Activated CD4-positive, alpha-beta T cell treated with anti-CD3 and anti-CD28 coated beads, Interleukin-2, amount 10 ng/mL, durations not matched to agents 7 days and 5 days (primary cell): ENCODE data around the gene NRIP3. TPM values are rescaled to one million over a fixed set of nuclear protein-coding genes. Genes with fewer than 3 reads are reported as not detected.

Source experiments
- CTCF ChIA-PET: fragments of 350-600 bp; sonication (Branson Sonifier 250); formaldehyde crosslinking; loops from one replicate; lab custom pipeline; 2021; ENCODE audit warnings: antibody characterized with exemption; lab: Charles Lee
- POLR2A ChIA-PET: fragments of 350-600 bp; sonication (Branson Sonifier 250); formaldehyde crosslinking; loops from one replicate; lab custom pipeline; 2021; ENCODE audit warnings: antibody characterized with exemption; lab: Charles Lee
- DNase-seq: peaks from one replicate; pipeline ENCODE4 v3.0.0-alpha.2; 2020
- H3K27ac Mint-ChIP-seq: one replicate; pipeline ENCODE4 v1.8.0; 2021; ENCODE audit warnings: mild to moderate bottlenecking, moderate library complexity, mixed read lengths
- H3K27me3 Mint-ChIP-seq: one replicate; pipeline ENCODE4 v1.8.0; 2021; ENCODE audit warnings: mixed read lengths
- H3K36me3 Mint-ChIP-seq: one replicate; pipeline ENCODE4 v1.8.0; 2021; ENCODE audit warnings: low read depth, mixed read lengths
- H3K4me1 Mint-ChIP-seq: one replicate; pipeline ENCODE4 v1.8.0; 2021; ENCODE audit warnings: mixed read lengths
- H3K4me3 Mint-ChIP-seq: one replicate; pipeline ENCODE4 v1.8.0; 2021; ENCODE audit warnings: mild to moderate bottlenecking, moderate library complexity, mixed read lengths
- H3K9me3 Mint-ChIP-seq: one replicate; pipeline ENCODE4 v1.8.0; 2021; ENCODE audit warnings: mixed read lengths
- total RNA-seq, 2 experiments: library from RNA; stranded (reverse); gene quantifications; one replicate each; pipeline ENCODE4 v1.2.3, GENCODE V29; 2021

Gene NRIP3
- under 1 TPM; 0.62 to 0.75 TPM for total RNA-seq

- H3K27ac Mint-ChIP-seq, result no peak within 1 kb of the TSS
- POLR2A ChIA-PET, result no interaction called here
These were observed at the start of gene NRIP3 for GRCh38 chr11:9003573-9004182. Gene NRIP3, minus strand, starts transcription at chr11:9004001. Its CDS starts 66 bp downstream, at chr11:9003935.

GRCh38 chr11:9052316-9052715 lies 48.5 kb upstream of the NRIP3 start:
- Mint-ChIP-seq H3K9me3 (no peaks in the 10 kb centered on the region), H3K27me3 (no peaks in the 10 kb centered on the region), H3K4me3 (no peak overlapping the region), H3K27ac (no peak overlapping the region), H3K4me1 (no peaks in the 10 kb centered on the region), H3K36me3 (no peaks in the 10 kb centered on the region)
- CTCF ChIA-PET, result interaction anchor here (1.3 kb wide), 1 partner anchor 10 kb away, joined by 4 read pairs; no protein-coding TSS in a partner anchor
- POLR2A ChIA-PET, result no interaction called here
- no peak for DNase-seq

More at GRCh38 chr11:9003573-9004182, at the start of gene NRIP3:
- Mint-ChIP-seq H3K9me3 (no peaks in the 10 kb centered on the region), H3K4me1 (peaks cover 22% of the 10 kb centered on the region), H3K4me3 (peak within 1 kb of the TSS; percentile 69), H3K36me3 (no peaks in the 10 kb centered on the region), H3K27me3 (peaks cover 62% of the 10 kb centered on the region)
- CTCF ChIA-PET, result interaction anchor here (0.5 to 1.3 kb wide), 5 partner anchors 11 to 494 kb away, joined by 3 to 5 read pairs (median 3); no protein-coding TSS in a partner anchor
- DNase-seq, result peak; percentile 78

DNA sequence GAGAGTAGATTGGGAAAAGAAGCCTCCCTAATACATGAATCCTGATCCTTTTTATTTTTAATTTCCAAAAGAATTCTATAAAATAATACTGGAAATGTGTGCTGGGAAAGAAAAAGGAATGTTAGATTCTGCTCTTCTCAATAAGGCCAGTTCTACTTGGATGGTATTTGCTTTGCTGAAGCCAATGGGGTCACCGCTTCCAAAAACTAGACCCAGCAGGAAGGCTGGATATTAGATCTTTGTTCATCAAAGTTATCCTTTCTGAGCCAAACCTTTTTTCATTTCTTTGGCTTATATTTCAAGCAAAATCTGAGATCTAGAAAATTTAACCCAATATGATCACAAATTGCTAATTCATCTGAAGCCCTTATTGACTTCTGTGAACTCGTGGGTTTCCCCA lies 46.2 kb upstream of the NRIP3 start:
- Mint-ChIP-seq H3K36me3 (no peaks in the 10 kb centered on the region), H3K4me3 (no peak overlapping the region), H3K27ac (no peak overlapping the region), H3K27me3 (no peaks in the 10 kb centered on the region), H3K9me3 (no peaks in the 10 kb centered on the region), H3K4me1 (no peaks in the 10 kb centered on the region)
- DNase-seq, result no peak
- ChIA-PET POLR2A (no interaction called here), CTCF (interaction anchor here (0.9 to 1.7 kb wide), 3 partner anchors 9 to 96 kb away, joined by 3 to 5 read pairs (median 4); no protein-coding TSS in a partner anchor)

DNA sequence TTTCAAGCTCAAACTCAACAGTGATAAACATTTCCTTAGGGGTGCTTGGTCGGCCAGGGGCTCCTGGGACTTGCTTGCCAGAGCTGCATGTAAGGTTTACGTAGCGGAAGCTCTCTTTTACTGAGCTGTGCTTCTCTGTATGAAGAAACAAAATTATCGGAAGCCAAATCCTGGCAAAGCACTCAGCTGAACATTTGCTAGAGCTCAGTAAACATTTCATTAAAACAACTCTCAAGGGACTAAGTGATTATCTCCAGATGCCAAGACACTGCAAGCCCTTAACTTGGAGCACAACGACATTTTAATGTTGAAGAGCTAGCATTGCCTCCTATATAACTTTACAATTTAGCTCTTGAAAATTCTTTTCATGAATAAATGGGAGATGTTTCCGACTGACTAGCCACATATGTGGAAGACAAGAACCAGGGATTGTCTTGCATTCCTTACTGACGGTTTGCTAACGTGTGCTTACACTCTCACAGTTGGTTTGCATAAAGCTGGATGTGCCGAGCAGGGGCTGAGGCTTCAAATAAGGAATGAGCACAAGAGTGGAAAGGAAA lies 44.2 kb upstream of the NRIP3 start:
- Mint-ChIP-seq H3K4me1 (no peaks in the 10 kb centered on the region), H3K4me3 (no peak overlapping the region), H3K27me3 (peaks cover 3% of the 10 kb centered on the region), H3K27ac (no peak overlapping the region), H3K36me3 (no peaks in the 10 kb centered on the region), H3K9me3 (no peaks in the 10 kb centered on the region)
- no peak for DNase-seq
- CTCF ChIA-PET, result interaction anchor here (0.6 to 1.5 kb wide), 4 partner anchors 8 to 227 kb away, joined by 3 to 4 read pairs (median 4); no protein-coding TSS in a partner anchor
- POLR2A ChIA-PET, result no interaction called here

DNA sequence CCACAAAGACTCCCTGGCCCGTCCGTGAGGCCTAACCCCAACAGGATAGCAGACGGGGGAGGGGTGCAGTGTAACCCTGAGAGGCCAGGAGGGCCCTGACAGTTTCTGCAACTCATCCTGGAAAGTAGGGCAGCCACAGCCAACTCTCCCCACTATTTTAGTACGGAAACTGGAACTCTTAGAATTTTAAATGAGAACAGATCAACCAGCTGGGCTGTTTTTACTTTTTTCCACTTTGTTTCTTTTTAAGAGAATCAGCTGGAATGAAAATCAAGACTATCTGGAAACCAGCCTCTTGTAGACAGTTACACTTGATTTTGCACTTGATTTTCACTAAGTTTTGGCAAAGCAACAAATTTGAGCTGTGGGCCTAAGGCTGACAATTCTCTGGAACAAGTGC lies 42.7 kb upstream of the NRIP3 start:
- Mint-ChIP-seq H3K9me3 (no peaks in the 10 kb centered on the region), H3K4me3 (no peak overlapping the region), H3K4me1 (no peaks in the 10 kb centered on the region), H3K27me3 (peaks cover 3% of the 10 kb centered on the region), H3K27ac (no peak overlapping the region), H3K36me3 (no peaks in the 10 kb centered on the region)
- DNase-seq, result no peak
- ChIA-PET POLR2A (no interaction called here), CTCF (interaction anchor here (0.7 to 0.9 kb wide), 2 partner anchors 9 to 470 kb away, joined by 3 to 4 read pairs; no protein-coding TSS in a partner anchor)

DNA sequence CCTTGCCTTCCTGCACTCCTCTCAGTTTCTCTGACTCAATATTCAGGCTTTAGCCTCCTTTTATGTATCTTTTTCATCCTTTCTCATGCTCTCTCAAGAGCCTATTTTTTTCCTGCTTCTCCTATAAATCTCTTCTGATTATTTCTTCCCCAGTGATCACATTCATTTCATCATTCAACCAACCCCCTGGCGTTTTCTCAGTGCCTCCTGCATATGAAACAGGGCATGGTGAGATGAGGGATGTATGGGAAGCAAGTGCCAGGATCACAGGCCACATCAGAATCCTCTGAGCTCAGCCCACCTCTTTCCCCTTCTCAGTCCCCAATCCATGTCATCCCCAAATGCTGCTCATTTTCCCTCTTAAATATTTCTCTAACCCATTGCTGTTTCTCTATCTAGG lies 38.7 kb upstream of the NRIP3 start:
- no peaks in the 10 kb centered on the region for H3K9me3 Mint-ChIP-seq
- CTCF ChIA-PET, result interaction anchor here (0.6 to 1.6 kb wide), 2 partner anchors 9 to 100 kb away, joined by 4 read pairs; no protein-coding TSS in a partner anchor
- H3K36me3 Mint-ChIP-seq, result no peaks in the 10 kb centered on the region
- POLR2A ChIA-PET, result no interaction called here
- no peaks in the 10 kb centered on the region for H3K4me1 Mint-ChIP-seq
- peaks cover 13% of the 10 kb centered on the region for H3K27me3 Mint-ChIP-seq
- no peak overlapping the region for H3K27ac Mint-ChIP-seq
- no peak for DNase-seq
- H3K4me3 Mint-ChIP-seq, result no peak overlapping the region

GRCh38 chr11:9041747-9042146 lies 37.9 kb upstream of the NRIP3 start:
- ChIA-PET CTCF (interaction anchor here (1.6 kb wide), 1 partner anchor 10 kb away, joined by 4 read pairs; no protein-coding TSS in a partner anchor), POLR2A (no interaction called here)
- no peaks in the 10 kb centered on the region for H3K36me3 Mint-ChIP-seq
- no peaks in the 10 kb centered on the region for H3K4me1 Mint-ChIP-seq
- H3K27ac Mint-ChIP-seq, result no peak overlapping the region
- H3K27me3 Mint-ChIP-seq, result peaks cover 16% of the 10 kb centered on the region
- H3K4me3 Mint-ChIP-seq, result no peak overlapping the region
- DNase-seq, result no peak
- no peaks in the 10 kb centered on the region for H3K9me3 Mint-ChIP-seq

GRCh38 chr11:9040410-9040809 lies 36.6 kb upstream of the NRIP3 start:
- DNase-seq, result no peak
- no peaks in the 10 kb centered on the region for H3K9me3 Mint-ChIP-seq
- POLR2A ChIA-PET, result no interaction called here
- no peaks in the 10 kb centered on the region for H3K4me1 Mint-ChIP-seq
- H3K4me3 Mint-ChIP-seq, result no peak overlapping the region
- H3K27ac Mint-ChIP-seq, result no peak overlapping the region
- CTCF ChIA-PET, result no interaction called here
- peaks cover 17% of the 10 kb centered on the region for H3K27me3 Mint-ChIP-seq
- no peaks in the 10 kb centered on the region for H3K36me3 Mint-ChIP-seq

DNA sequence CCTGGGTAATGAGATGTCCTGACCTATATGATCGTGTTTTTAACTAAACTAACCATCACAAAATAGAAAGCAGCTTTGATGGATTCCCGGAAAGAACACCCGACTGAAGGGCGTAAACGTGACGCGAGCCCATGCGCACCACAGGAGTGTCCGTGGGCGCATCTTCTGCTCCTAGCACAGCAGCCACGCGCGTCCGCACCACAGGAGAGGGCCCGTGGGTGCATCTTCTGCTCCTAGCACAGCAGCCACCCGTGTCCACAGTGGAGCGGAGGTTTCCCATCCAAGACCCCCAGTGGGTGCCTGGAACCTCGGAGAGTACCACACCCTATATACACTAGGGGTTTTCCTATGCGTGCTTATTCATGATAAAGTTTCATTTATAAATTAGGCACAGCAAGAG lies 36.1 kb upstream of the NRIP3 start:
- DNase-seq, result no peak
- Mint-ChIP-seq H3K4me1 (no peaks in the 10 kb centered on the region), H3K27me3 (peaks cover 17% of the 10 kb centered on the region), H3K27ac (no peak overlapping the region), H3K36me3 (no peaks in the 10 kb centered on the region), H3K4me3 (no peak overlapping the region), H3K9me3 (no peaks in the 10 kb centered on the region)
- POLR2A ChIA-PET, result no interaction called here
- CTCF ChIA-PET, result interaction anchor here (1.2 kb wide), 1 partner anchor 25 kb away, joined by 4 read pairs; no protein-coding TSS in a partner anchor

- CTCF ChIA-PET, result interaction anchor here (1.2 kb wide), 1 partner anchor 24 kb away, joined by 4 read pairs; no protein-coding TSS in a partner anchor
- DNase-seq, result no peak
- H3K9me3 Mint-ChIP-seq, result no peaks in the 10 kb centered on the region
- H3K4me1 Mint-ChIP-seq, result no peaks in the 10 kb centered on the region
- peaks cover 15% of the 10 kb centered on the region for H3K27me3 Mint-ChIP-seq
- POLR2A ChIA-PET, result no interaction called here
- no peak overlapping the region for H3K4me3 Mint-ChIP-seq
- H3K36me3 Mint-ChIP-seq, result no peaks in the 10 kb centered on the region
- H3K27ac Mint-ChIP-seq, result no peak overlapping the region
These were observed 35.4 kb upstream of the NRIP3 start for GRCh38 chr11:9039198-9039597.

- Mint-ChIP-seq H3K4me1 (no peaks in the 10 kb centered on the region), H3K4me3 (no peak overlapping the region), H3K27me3 (peaks cover 15% of the 10 kb centered on the region), H3K36me3 (no peaks in the 10 kb centered on the region), H3K9me3 (no peaks in the 10 kb centered on the region), H3K27ac (no peak overlapping the region)
- ChIA-PET POLR2A (no interaction called here), CTCF (interaction anchor here (1.2 to 2.1 kb wide), 3 partner anchors 8 to 22 kb away, joined by 4 to 6 read pairs (median 4); no protein-coding TSS in a partner anchor)
- no peak for DNase-seq
These were observed 34.7 kb upstream of the NRIP3 start for GRCh38 chr11:9038541-9038940.

- H3K27ac Mint-ChIP-seq, result no peak overlapping the region
- ChIA-PET POLR2A (no interaction called here), CTCF (interaction anchor here (1.2 to 2.1 kb wide), 3 partner anchors 9 to 22 kb away, joined by 4 to 6 read pairs (median 4); no protein-coding TSS in a partner anchor)
- no peak for DNase-seq
- H3K9me3 Mint-ChIP-seq, result no peaks in the 10 kb centered on the region
- no peaks in the 10 kb centered on the region for H3K36me3 Mint-ChIP-seq
- H3K4me1 Mint-ChIP-seq, result no peaks in the 10 kb centered on the region
- no peak overlapping the region for H3K4me3 Mint-ChIP-seq
- H3K27me3 Mint-ChIP-seq, result peaks cover 15% of the 10 kb centered on the region
These were observed 34.2 kb upstream of the NRIP3 start for GRCh38 chr11:9037963-9038362.
